Esophagus squamous epithelium (tissue), 4 donors: ENCODE data around the gene SLC9B2.

Experiments used
- CTCF ChIP-seq, 6 experiments: fragments of 450-650 bp in 4 of 6; fragments of 200-600 bp in 2 of 6; sonication (generic) in 2 of 6; IDR thresholded peaks; one replicate each; pipeline ENCODE4 v1.5.1; 2016 to 2019; ENCODE audit warnings: antibody characterized with exemption in 6 of 6, mild to moderate bottlenecking in 4 of 6, moderate library complexity in 4 of 6
- POLR2A ChIP-seq, 4 donors: fragments of 450-650 bp; IDR thresholded peaks; one replicate each; pipeline ENCODE4 v1.6.1; 2017; ENCODE audit warnings: antibody characterized with exemption in 4 of 4, mild to moderate bottlenecking in 4 of 4, moderate library complexity in 3 of 4

- TF ChIP-seq CTCF (IDR thresholded peaks at IDR 0.05), result no peak
- no peak for TF ChIP-seq POLR2A (IDR thresholded peaks at IDR 0.05)
Observed at GRCh38 chr4:103029300-103029699, 47.3 kb downstream of the SLC9B2 start.
